ENCODE results near the gene ZNF132.
"Not testable (repeated sequence)": the region's sequence is repeated elsewhere in the genome, so short reads cannot be mapped to it uniquely, and the experiment has no call there.

- TF ChIP-seq CTCF, POLR2A (IDR thresholded peaks at IDR 0.05): not testable (repeated sequence)
Measured at GRCh38 chr19:58470837-58471543, 31.0 kb upstream of the ZNF132 start.

Measured in uterus (tissue), 2 donors.